ENCODE data around the gene EFCAB10. TPM values are rescaled to one million over a fixed set of nuclear protein-coding genes. Genes with fewer than 3 reads are reported as not detected.

EFCAB10 gene
- total RNA-seq, 4 donors from 2014 or later, result 0.40 TPM; not detected in 3

- ATAC-seq, result peak; percentile 71
- Histone ChIP-seq H3K27ac (peak overlapping the region in 3 of 4 donors; percentile 24 to 60 (median 52)), H3K4me1 (peaks cover 0 to 18% (median 12%) of the 10 kb centered on the region in 3 donors), H3K36me3 (peaks cover 0 to 64% of the 10 kb centered on the region in 2 donors), H3K27me3 (no peaks in the 10 kb centered on the region), H3K4me3 (no peak overlapping the region), H3K9me3 (no peaks in the 10 kb centered on the region)
- TF ChIP-seq POLR2A (IDR thresholded peaks at IDR 0.05), result no peak
- TF ChIP-seq EP300 (IDR thresholded peaks at IDR 0.05), result no peak
- no peak for TF ChIP-seq CTCF (IDR thresholded peaks at IDR 0.05)
- no peak for TF ChIP-seq POLR2AphosphoS5 (IDR thresholded peaks at IDR 0.05)
- 36 to 43% methylated on average over 2 to 3 of the region's 3 CpGs for WGBS, 2 donors (ENCODE audit: low coverage in 1 of 2)
Measured at GRCh38 chr7:105621617-105622016, 40.3 kb upstream of the EFCAB10 start.

GRCh38 chr7:105621176-105621575 is 39.9 kb upstream of the EFCAB10 start:
- Histone ChIP-seq H3K4me1 (peaks cover 0 to 18% (median 12%) of the 10 kb centered on the region in 3 donors), H3K9me3 (no peaks in the 10 kb centered on the region), H3K27ac (peak overlapping the region in 3 of 4 donors; percentile 8 to 60 (median 52)), H3K4me3 (no peak overlapping the region), H3K36me3 (peaks cover 0 to 64% of the 10 kb centered on the region in 2 donors), H3K27me3 (no peaks in the 10 kb centered on the region)
- ATAC-seq, result no peak
- TF ChIP-seq CTCF (IDR thresholded peaks at IDR 0.05) (no peak), POLR2A (IDR thresholded peaks at IDR 0.05) (no peak), EP300 (IDR thresholded peaks at IDR 0.05) (no peak), POLR2AphosphoS5 (IDR thresholded peaks at IDR 0.05) (no peak)
- WGBS, 2 donors (ENCODE audit: low coverage in 1 of 2), result 0 to 33% methylated on average over 1 to 2 of the region's 2 CpGs

GRCh38 chr7:105619590-105619989 is 38.3 kb upstream of the EFCAB10 start:
- no peak for ATAC-seq
- Histone ChIP-seq H3K4me3 (no peak overlapping the region), H3K27me3 (no peaks in the 10 kb centered on the region), H3K27ac (no peak overlapping the region), H3K9me3 (no peaks in the 10 kb centered on the region), H3K36me3 (peaks cover 0 to 71% of the 10 kb centered on the region in 2 donors), H3K4me1 (peaks cover 0 to 18% (median 12%) of the 10 kb centered on the region in 3 donors)
- TF ChIP-seq POLR2AphosphoS5 (IDR thresholded peaks at IDR 0.05), result no peak
- WGBS, 2 donors (ENCODE audit: low coverage in 1 of 2), result 100% methylated on average over 3 of the region's 4 CpGs; no CpG with 5 or more reads in 1 of the 2 donors

- Histone ChIP-seq H3K27me3 (no peaks in the 10 kb centered on the region), H3K27ac (no peak overlapping the region), H3K36me3 (peaks cover 0 to 74% of the 10 kb centered on the region in 2 donors), H3K4me1 (peaks cover 0 to 18% (median 12%) of the 10 kb centered on the region in 3 donors), H3K4me3 (no peak overlapping the region), H3K9me3 (no peaks in the 10 kb centered on the region)
- ATAC-seq, result no peak
- TF ChIP-seq POLR2AphosphoS5 (IDR thresholded peaks at IDR 0.05) (no peak), CTCF (IDR thresholded peaks at IDR 0.05) (no peak), EP300 (IDR thresholded peaks at IDR 0.05) (no peak), POLR2A (IDR thresholded peaks at IDR 0.05) (no peak)
- WGBS, 2 donors (ENCODE audit: low coverage in 1 of 2), result 100% methylated on average over 1 to 2 of the region's 5 CpGs
Measured at GRCh38 chr7:105618016-105618296, 36.7 kb upstream of the EFCAB10 start.

- Histone ChIP-seq H3K27me3 (no peaks in the 10 kb centered on the region), H3K27ac (no peak overlapping the region), H3K4me3 (no peak overlapping the region), H3K9me3 (no peaks in the 10 kb centered on the region), H3K4me1 (peaks cover 0 to 16% (median 12%) of the 10 kb centered on the region in 3 donors), H3K36me3 (peaks cover 0 to 74% of the 10 kb centered on the region in 2 donors)
- WGBS, 2 donors (ENCODE audit: low coverage in 1 of 2), result 86 to 100% methylated on average over 1 to 5 of the region's 14 CpGs
- TF ChIP-seq POLR2AphosphoS5 (IDR thresholded peaks at IDR 0.05) (no peak), POLR2A (IDR thresholded peaks at IDR 0.05) (no peak), CTCF (IDR thresholded peaks at IDR 0.05) (no peak), EP300 (IDR thresholded peaks at IDR 0.05) (no peak)
- no peak for ATAC-seq
Measured at GRCh38 chr7:105617280-105618015, 36.2 kb upstream of the EFCAB10 start.

Measured in gastroesophageal sphincter (tissue), 4 donors.